HG02973 (cell line): ENCODE measurements around the gene BANP.
"Not testable (repeated sequence)": the region's sequence is repeated elsewhere in the genome, so short reads cannot be mapped to it uniquely, and the experiment has no call there.

ENCODE experiments used
- ATAC-seq: cut with Tn5 transposase; IDR thresholded peaks from one replicate; pipeline ENCODE4 v1.9.1; 2021; ENCODE audit warnings: moderate library complexity; ENCODE audit not compliant: unreplicated experiment

The BANP gene

GRCh38 chr16:88014252-88014781 lies 63.1 kb downstream of the BANP start:
- ATAC-seq, result no peak

- no peak for ATAC-seq
Measured at GRCh38 chr16:88014954-88015805, 63.9 kb downstream of the BANP start.

- ATAC-seq, result no peak
Measured at GRCh38 chr16:88015806-88016140, 64.5 kb downstream of the BANP start.

- ATAC-seq, result not testable (repeated sequence)
Measured at GRCh38 chr16:88016386-88016785, 65.2 kb downstream of the BANP start.

GRCh38 chr16:88016964-88017363 lies 65.7 kb downstream of the BANP start:
- no peak for ATAC-seq

- ATAC-seq, result no peak
Measured at GRCh38 chr16:88017587-88018101, 66.4 kb downstream of the BANP start.

GRCh38 chr16:88018382-88018781 lies 67.1 kb downstream of the BANP start:
- not testable (repeated sequence) for ATAC-seq

GRCh38 chr16:88019041-88019820 lies 68.0 kb downstream of the BANP start:
- ATAC-seq, result not testable (repeated sequence)

GRCh38 chr16:88019821-88020515 lies 68.7 kb downstream of the BANP start:
- no peak for ATAC-seq

- ATAC-seq, result no peak
Measured at GRCh38 chr16:88020516-88020885, 69.3 kb downstream of the BANP start.

- ATAC-seq, result not testable (repeated sequence)
Measured at GRCh38 chr16:88021041-88021970, 70.1 kb downstream of the BANP start.

GRCh38 chr16:88022076-88023042 lies 71.1 kb downstream of the BANP start:
- ATAC-seq, result no peak

- ATAC-seq, result no peak
Measured at GRCh38 chr16:88023366-88023765, 72.1 kb downstream of the BANP start.

GRCh38 chr16:88023786-88024185 lies 72.6 kb downstream of the BANP start:
- ATAC-seq, result no peak

GRCh38 chr16:88024491-88025085 lies 73.4 kb downstream of the BANP start:
- ATAC-seq, result not testable (repeated sequence)

GRCh38 chr16:88025086-88025492 lies 73.9 kb downstream of the BANP start:
- ATAC-seq, result not testable (repeated sequence)

- ATAC-seq, result not testable (repeated sequence)
Measured at GRCh38 chr16:88025828-88026555, 74.8 kb downstream of the BANP start.
